ENCODE measurements around the gene MGMT.

Gene MGMT

DNA sequence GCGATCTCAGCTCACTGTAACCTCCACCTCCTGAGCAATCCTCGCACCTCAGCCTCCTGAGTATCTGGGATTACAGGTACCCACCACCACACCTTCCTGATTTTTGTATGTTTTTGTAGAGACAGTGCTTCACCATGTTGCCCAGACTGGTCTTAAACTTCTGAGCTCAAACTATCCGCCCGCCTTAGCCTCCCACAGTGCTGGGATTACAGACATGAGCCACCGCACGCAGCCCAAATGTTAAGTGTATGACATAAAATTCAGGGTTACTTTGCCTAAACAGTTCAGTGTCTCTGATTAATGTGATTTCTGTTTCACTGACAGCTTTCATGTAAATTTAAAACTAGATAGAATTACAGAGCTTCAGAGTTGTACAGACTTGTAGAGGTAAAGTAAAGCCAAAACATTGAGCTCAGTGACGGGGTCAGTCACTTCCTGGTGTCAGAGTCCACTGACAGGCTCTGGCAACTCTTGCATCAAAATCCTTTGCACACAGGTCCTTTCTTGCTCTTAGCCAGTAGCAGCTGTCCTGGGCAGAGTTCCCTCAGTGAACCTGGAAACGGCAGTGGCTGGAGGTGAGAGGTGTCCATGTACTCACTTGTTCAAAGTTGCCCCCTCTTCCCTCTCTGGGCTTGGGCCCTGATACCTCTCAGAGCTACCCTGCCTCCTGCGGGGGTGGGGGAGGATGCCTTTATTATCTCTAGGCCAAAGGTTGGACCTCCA, 33.7 kb downstream of the MGMT start:
- Histone ChIP-seq H3K36me3 (replicated peaks; ENCODE audit: insufficient read depth, low read length) (no peaks in the 10 kb centered on the region), H3K9me3 (replicated peaks; ENCODE audit: insufficient read depth, low read length) (no peaks in the 10 kb centered on the region), H4K20me1 (ENCODE audit: insufficient read depth, low read length) (no peaks in the 10 kb centered on the region), H3K4me1 (ENCODE audit: low read length) (no peaks in the 10 kb centered on the region), H3K79me2 (ENCODE audit: low read length) (no peaks in the 10 kb centered on the region), H3F3A (ENCODE audit: insufficient read depth, low read length) (no peaks in the 10 kb centered on the region), H3K27me3 (replicated peaks; ENCODE audit: insufficient read depth, low read length) (no peaks in the 10 kb centered on the region), H3K4me3 (ENCODE audit: low read length) (no peak overlapping the region), H3K4me2 (ENCODE audit: low read depth, low read length) (no peak overlapping the region), H3K27ac (ENCODE audit: low read length) (no peak overlapping the region), H3K9me2 (replicated peaks; ENCODE audit: insufficient read depth, low read length) (no peaks in the 10 kb centered on the region), H2AFZ (ENCODE audit: low read length) (no peak overlapping the region), H3K9ac (ENCODE audit: low read length) (no peak overlapping the region)
- DNase-seq: no peak
- TF ChIP-seq EZH2 (optimal IDR thresholded peaks at IDR 0.05; ENCODE audit: low read depth, low read length) (no peak), EZH2phosphoT487 (IDR thresholded peaks at IDR 0.05; ENCODE audit: low read length) (no peak)
- TF ChIP-seq, protein P1, sequence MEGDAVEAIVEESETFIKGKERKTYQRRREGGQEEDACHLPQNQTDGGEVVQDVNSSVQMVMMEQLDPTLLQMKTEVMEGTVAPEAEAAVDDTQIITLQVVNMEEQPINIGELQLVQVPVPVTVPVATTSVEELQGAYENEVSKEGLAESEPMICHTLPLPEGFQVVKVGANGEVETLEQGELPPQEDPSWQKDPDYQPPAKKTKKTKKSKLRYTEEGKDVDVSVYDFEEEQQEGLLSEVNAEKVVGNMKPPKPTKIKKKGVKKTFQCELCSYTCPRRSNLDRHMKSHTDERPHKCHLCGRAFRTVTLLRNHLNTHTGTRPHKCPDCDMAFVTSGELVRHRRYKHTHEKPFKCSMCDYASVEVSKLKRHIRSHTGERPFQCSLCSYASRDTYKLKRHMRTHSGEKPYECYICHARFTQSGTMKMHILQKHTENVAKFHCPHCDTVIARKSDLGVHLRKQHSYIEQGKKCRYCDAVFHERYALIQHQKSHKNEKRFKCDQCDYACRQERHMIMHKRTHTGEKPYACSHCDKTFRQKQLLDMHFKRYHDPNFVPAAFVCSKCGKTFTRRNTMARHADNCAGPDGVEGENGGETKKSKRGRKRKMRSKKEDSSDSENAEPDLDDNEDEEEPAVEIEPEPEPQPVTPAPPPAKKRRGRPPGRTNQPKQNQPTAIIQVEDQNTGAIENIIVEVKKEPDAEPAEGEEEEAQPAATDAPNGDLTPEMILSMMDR (IDR thresholded peaks at IDR 0.05; ENCODE audit: low read length): no peak

DNA sequence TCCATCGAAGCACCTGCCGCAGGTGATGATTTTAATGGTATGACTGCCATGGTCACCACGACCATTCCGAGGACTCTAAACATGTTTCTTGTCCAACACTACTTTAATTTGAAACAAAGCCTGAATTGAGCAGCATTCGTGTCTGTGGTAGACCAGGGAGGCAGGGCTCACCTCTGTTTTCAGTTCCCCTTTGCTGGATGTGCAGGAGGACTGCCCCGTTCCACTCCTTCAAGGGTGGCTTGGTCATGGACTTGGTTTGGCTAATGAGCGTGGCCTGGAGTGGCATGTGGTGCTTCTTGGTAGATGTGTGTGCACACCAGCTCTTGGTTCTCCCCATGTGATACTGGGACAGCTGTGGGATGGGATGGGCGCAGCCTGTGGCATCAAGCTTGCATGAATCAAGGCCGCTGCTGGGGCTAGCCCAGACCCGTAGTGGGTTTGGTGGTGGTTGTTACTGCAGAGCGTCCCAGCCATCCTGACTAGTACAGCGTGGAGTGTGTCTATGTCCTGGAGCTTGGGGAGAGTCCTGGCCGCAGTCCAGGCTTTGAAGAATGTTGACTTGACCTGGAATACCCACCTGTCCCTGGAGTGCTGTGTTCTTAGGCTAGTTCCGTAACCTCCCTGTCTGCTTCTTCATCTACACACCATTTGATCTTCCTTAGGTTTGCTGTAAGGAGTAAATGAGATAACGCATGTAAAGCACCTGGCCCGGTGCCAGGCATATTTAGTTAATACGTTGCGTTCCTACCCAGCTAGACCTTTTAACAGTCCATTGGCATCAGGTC, 34.8 kb downstream of the MGMT start:
- no peaks in the 10 kb centered on the region for H3F3A ChIP-seq (ENCODE audit: insufficient read depth, low read length)
- TF ChIP-seq EZH2 (optimal IDR thresholded peaks at IDR 0.05; ENCODE audit: low read depth, low read length) (no peak), EZH2phosphoT487 (IDR thresholded peaks at IDR 0.05; ENCODE audit: low read length) (no peak)
- TF ChIP-seq, protein P1 (IDR thresholded peaks at IDR 0.05; ENCODE audit: low read length): no peak
- H4K20me1 ChIP-seq (ENCODE audit: insufficient read depth, low read length): no peaks in the 10 kb centered on the region
- no peak for DNase-seq
- H3K4me3 ChIP-seq (ENCODE audit: low read length): no peak overlapping the region
- H3K4me2 ChIP-seq (ENCODE audit: low read depth, low read length): no peak overlapping the region
- H3K27me3 ChIP-seq (replicated peaks; ENCODE audit: insufficient read depth, low read length): no peaks in the 10 kb centered on the region
- no peaks in the 10 kb centered on the region for H3K36me3 ChIP-seq (replicated peaks; ENCODE audit: insufficient read depth, low read length)
- no peaks in the 10 kb centered on the region for H3K4me1 ChIP-seq (ENCODE audit: low read length)
- no peaks in the 10 kb centered on the region for H3K9me3 ChIP-seq (replicated peaks; ENCODE audit: insufficient read depth, low read length)
- no peak overlapping the region for H3K9ac ChIP-seq (ENCODE audit: low read length)
- H3K79me2 ChIP-seq (ENCODE audit: low read length): no peaks in the 10 kb centered on the region
- no peaks in the 10 kb centered on the region for H3K9me2 ChIP-seq (replicated peaks; ENCODE audit: insufficient read depth, low read length)
- H3K27ac ChIP-seq (ENCODE audit: low read length): no peak overlapping the region
- no peak overlapping the region for H2AFZ ChIP-seq (ENCODE audit: low read length)

DNA sequence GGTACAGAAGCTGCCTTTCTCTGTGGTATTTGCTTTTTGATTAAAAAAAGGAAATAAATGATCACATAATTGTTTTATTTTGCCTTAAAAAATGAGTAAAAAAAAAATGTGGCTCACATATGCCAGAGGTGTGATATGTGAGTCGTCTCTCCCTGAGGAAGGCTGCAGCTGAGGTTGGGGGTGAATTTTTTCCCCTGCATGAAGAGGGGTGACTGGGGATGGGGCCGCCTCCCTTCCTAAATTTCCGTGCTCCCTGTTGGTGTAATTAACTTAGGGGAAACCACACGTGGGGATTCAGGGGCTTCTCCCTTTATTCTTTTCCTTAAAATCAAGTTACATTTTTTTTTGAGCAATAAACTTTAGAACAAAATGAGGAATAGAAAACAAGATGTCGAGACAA, 35.4 kb downstream of the MGMT start:
- Histone ChIP-seq H3K27me3 (replicated peaks; ENCODE audit: insufficient read depth, low read length) (no peaks in the 10 kb centered on the region), H3K9me3 (replicated peaks; ENCODE audit: insufficient read depth, low read length) (no peaks in the 10 kb centered on the region), H3K4me3 (ENCODE audit: low read length) (no peak overlapping the region), H3K79me2 (ENCODE audit: low read length) (no peaks in the 10 kb centered on the region), H2AFZ (ENCODE audit: low read length) (no peak overlapping the region), H3K27ac (ENCODE audit: low read length) (no peak overlapping the region), H3K36me3 (replicated peaks; ENCODE audit: insufficient read depth, low read length) (no peaks in the 10 kb centered on the region), H3K4me1 (ENCODE audit: low read length) (no peaks in the 10 kb centered on the region), H3F3A (ENCODE audit: insufficient read depth, low read length) (no peaks in the 10 kb centered on the region), H3K4me2 (ENCODE audit: low read depth, low read length) (no peak overlapping the region), H3K9me2 (replicated peaks; ENCODE audit: insufficient read depth, low read length) (no peaks in the 10 kb centered on the region), H4K20me1 (ENCODE audit: insufficient read depth, low read length) (no peaks in the 10 kb centered on the region), H3K9ac (ENCODE audit: low read length) (no peak overlapping the region)
- TF ChIP-seq, protein P1 (IDR thresholded peaks at IDR 0.05; ENCODE audit: low read length): no peak
- no peak for TF ChIP-seq EZH2 (optimal IDR thresholded peaks at IDR 0.05; ENCODE audit: low read depth, low read length)
- no peak for TF ChIP-seq EZH2phosphoT487 (IDR thresholded peaks at IDR 0.05; ENCODE audit: low read length)
- DNase-seq: no peak
